GM21786 (cell line): ENCODE data around the gene SPATC1L.

Source experiments
- ATAC-seq: cut with Tn5 transposase; IDR thresholded peaks from one replicate; pipeline ENCODE4 v1.9.1; 2021; ENCODE audit not compliant: unreplicated experiment

The SPATC1L gene

DNA sequence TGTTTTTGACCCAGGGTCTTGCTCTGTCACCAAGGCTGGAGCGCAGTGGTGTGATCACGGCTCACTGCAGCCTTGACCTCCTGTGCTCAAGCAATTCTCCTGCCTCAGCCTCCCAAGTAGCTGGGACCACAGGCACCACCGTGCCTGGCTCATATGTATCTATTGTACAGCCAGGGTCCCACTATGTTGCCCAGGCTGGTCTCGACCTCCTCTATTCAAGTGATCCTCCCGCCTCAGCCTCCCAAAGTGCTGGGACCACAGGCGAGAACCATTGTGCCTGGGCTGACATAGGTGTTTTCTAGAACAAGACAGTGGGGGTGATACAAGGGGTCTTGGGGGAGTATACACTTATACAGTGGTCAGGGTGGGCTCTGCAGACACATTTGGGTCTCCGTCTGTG is 46.4 kb downstream of the SPATC1L start:
- no peak for ATAC-seq

DNA sequence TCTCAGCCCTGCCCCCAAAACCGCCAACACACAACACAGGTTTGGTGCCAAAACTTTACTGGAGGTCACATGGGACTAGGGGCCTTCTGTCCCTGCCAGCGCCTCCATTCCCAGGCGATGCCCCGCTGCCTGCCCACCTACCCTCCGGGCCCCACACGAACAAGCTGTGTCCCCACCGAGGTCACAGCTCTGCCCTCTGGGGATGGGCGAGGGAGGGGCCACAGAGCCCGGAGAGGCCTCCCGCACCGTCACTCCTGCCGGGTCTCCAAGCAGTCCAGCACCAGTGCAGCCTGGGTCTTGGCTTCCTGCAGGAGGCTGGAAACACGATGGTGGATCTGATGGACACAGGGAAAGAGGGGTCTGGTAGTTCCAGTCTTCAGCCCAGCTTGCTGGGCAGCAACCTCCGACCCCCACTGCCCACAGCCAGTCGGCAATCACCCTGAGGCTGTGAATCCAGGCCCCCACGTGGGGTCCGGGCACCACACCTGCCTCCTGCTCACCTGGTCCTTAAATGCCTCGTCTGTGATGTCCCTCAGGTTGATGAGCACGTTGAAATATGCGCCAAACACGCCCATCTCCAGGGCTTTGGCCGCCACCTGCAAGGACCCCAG is 47.4 kb downstream of the SPATC1L start:
- no peak for ATAC-seq

DNA sequence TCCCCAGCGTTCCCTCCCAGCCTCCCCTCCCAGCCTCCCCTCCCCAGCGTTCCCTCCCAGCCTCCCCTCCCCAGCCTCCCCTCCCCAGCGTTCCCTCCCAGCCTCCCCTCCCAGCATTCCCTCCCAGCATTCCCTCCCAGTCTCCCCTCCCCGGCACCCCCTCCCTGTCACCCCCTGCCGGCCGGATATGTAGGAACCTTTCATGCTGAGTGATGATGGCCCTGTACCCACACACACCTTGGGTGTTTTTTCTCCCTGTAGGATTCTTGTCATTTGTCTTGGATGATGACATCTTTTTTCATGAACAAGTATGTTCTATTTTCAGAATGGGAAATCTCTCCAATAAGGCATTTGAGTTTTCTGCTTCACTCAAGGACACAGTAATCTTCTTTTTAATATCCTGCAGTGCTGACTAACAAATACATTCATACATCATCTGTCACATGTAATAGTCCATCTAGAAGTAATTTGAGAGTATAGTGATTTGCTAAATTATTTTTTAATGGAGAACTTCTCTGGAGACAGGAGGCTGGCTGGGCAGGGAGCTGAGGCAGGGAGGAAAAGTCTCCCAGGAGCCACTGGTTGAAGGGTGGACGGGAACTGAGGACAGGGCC is 48.4 kb downstream of the SPATC1L start:
- ATAC-seq = no peak

DNA sequence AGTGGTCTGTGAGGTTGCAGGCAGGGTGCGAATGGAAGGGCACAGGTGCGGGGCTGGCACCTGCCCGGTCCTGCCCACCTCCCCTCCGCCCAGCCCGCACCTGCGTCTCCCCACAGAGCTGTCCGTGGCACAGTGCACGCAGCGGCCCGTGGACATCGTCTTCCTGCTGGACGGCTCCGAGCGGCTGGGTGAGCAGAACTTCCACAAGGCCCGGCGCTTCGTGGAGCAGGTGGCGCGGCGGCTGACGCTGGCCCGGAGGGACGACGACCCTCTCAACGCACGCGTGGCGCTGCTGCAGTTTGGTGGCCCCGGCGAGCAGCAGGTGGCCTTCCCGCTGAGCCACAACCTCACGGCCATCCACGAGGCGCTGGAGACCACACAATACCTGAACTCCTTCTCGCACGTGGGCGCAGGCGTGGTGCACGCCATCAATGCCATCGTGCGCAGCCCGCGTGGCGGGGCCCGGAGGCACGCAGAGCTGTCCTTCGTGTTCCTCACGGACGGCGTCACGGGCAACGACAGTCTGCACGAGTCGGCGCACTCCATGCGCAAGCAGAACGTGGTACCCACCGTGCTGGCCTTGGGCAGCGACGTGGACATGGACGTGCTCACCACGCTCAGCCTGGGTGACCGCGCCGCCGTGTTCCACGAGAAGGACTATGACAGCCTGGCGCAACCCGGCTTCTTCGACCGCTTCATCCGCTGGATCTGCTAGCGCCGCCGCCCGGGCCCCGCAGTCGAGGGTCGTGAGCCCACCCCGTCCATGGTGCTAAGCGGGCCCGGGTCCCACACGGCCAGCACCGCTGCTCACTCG is 52.2 kb downstream of the SPATC1L start:
- no peak for ATAC-seq

DNA sequence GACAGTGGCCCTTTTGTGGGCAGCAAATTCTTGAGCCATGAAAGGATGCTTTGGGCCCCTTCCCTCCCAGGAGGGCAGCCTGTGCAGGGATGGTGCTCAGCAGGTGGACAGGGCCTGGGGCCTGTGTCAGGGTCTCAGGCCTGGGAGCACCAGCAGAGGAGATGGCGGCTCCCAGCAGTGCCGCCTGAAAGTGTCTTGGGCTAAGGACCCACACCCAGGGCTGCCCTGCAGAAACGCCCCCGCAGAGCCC is 52.7 kb downstream of the SPATC1L start:
- no peak for ATAC-seq

DNA sequence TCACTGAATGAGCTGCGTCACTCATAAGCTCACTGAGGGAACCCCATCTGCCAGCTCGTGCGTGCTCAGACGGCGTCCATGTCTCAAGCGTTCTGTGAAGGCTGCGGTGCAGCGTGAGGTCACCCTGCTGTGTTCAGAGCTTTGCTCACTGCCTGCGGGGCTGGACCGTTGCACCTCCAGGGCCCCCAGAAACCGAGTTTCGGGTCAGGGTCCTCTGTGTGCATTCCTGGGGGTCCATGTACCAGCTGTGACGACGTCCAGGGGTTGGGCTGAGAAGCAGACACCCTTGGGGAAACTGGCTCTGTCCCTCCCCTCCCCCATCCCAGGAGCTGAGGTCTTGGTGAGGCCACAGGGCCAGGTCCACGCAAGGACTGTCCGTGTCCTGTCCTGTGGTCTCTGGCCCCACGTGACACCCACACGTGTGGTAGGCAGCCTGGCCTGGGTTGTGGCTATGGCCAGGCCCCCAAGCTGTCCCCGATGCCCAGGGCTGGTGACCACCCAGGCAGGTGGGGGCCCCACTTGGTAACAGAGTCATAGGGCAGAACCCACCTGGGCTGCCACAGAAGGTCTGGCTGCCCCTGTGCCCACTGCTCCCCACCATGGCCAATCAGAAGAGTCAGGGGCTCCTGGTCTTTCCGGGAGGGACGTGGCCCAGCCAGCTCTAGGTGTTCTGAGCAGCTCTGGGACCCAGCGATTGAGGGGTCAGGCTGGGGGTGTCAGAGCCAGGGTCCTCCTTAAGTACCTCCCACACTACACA is 53.2 kb downstream of the SPATC1L start:
- no peak for ATAC-seq

DNA sequence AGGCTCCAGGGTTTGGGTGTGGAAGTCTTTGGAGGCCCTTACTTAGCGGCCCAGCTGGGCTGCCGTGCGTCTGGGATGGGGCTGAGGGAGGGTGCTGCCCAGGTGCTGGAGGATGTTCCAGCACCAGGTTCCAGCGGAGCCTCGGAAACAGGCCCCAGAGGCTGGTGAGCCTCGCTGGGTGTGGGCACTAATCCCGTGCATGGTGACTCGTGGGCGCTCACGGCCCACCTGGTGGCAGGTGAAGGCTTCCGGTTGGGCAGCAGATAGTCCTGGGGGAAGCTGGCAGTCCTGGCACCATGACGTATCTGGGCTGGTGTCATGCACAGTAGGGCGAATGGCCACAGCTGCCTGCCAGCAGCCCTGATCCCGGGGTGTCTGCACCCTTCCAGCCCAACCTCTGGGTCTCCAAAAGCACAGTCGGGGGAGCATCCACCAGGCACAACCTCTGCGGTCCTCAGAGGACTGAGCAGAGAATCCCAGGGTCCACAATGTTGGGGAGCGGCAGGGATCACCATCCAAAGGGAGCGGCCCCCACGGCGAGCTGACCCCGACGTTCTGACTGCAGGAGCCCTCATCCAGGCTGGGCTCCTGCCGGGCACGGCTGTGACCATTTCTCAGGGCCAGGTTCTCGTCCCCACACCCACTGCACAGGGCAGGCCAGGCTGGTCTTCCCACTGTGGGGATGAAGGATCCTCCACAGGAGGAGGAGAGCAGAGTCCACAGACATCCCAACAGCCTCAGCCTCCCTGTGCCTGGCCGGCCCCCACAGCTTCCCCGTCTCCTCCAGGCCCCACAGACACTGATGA is 54.2 kb downstream of the SPATC1L start:
- no peak for ATAC-seq

DNA sequence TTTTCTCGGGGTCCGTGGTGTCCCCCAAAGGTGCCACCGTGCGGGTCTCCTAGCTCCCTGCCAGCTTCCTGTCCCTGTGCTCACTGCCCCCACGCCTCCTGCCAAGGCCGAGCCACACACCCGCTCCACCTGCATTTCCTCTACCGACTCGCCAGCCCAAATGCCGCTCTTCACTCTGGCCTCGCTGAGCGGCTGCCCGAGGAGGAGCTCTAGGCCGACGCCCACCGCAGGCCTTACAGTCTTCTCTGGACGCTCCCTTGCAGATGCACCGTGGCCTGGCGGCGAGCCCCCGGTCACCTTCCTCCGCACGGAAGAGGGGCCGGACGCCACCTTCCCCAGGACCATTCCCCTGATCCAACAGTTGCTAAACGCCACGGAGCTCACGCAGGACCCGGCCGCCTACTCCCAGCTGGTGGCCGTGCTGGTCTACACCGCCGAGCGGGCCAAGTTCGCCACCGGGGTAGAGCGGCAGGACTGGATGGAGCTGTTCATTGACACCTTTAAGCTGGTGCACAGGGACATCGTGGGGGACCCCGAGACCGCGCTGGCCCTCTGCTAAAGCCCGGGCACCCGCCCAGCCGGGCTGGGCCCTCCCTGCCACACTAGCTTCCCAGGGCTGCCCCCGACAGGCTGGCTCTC is 55.2 kb downstream of the SPATC1L start:
- no peak for ATAC-seq

DNA sequence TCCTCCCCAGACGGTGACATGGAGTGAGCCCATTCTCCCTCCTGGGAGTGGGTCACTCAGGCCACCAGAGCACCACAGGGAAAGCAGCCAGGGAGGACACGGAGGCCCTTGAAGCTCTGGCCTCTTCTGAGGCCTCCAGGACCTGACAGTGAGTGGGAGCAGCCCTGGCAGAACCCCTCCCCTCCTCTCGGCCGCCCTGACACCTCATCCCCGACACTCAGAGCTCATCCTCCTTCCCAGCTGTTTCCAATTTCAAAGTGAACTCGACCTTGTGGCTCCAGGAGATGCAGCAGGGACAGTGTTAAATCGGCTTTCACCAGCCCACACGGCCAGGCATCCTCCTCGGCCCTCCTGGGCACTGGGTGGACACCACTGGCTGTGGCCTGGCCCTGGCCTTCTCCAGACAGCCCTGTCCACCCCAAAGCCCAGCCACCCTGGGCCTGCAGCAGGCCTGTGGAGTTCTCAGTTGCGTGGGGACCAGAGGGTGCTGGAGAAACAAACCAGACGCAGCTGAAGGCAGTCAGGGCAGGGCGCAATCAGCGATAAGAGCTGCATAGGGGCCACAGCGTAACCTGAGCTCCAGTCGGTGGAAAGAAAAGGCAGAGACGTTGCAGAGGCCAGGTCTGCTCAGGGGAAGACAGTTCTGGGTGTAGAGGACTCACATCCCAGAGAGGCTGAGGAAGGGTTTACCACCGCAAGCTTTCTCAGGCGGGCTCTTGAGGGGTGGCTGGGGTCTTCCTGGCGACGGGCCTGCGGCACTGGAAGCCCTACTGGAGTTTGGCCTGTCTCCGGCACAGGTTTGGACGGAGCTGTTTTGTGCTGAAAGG is 55.9 kb downstream of the SPATC1L start:
- no peak for ATAC-seq

DNA sequence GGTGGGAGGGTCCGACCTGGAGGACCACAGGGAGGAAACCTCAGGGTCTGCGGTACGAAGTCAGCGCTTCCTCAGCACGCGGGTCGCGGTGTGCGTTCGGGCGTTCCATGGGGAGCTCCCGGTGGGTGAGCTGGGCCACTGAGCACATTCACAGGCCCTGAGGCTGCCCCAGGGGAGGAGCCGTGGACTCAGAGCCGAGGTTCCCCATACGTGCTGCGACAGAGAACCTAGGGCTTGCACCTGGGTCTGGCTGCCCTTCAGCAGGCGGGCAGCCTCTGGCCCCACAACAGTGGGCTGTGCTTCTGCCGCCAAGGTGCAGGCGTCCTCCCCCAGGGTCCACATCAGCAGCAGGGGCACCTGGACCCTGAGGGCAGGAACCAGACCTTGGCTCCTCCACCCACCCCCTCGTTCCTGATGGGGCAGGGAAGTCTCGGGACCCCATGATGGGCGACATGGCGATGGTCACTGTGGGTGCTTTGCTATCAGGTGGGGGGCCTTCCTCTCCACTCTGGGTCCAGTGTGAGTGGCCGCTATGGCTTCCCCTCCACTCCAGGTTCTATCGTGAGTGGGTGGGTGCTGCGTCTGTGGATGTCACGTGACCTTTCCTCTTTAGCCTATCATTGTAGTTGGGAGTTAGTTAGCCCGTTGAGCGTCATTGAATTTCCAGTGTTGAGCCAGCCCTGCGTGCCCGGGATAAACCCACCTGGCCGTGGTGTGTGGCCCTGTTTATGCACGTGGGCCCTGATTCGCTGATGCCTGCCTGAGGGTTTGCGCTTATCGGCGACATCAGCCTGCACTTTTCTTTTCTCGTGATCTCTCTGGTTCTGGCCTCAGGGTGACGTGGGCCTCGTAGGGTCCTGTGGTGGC is 56.8 kb downstream of the SPATC1L start:
- ATAC-seq = no peak

DNA sequence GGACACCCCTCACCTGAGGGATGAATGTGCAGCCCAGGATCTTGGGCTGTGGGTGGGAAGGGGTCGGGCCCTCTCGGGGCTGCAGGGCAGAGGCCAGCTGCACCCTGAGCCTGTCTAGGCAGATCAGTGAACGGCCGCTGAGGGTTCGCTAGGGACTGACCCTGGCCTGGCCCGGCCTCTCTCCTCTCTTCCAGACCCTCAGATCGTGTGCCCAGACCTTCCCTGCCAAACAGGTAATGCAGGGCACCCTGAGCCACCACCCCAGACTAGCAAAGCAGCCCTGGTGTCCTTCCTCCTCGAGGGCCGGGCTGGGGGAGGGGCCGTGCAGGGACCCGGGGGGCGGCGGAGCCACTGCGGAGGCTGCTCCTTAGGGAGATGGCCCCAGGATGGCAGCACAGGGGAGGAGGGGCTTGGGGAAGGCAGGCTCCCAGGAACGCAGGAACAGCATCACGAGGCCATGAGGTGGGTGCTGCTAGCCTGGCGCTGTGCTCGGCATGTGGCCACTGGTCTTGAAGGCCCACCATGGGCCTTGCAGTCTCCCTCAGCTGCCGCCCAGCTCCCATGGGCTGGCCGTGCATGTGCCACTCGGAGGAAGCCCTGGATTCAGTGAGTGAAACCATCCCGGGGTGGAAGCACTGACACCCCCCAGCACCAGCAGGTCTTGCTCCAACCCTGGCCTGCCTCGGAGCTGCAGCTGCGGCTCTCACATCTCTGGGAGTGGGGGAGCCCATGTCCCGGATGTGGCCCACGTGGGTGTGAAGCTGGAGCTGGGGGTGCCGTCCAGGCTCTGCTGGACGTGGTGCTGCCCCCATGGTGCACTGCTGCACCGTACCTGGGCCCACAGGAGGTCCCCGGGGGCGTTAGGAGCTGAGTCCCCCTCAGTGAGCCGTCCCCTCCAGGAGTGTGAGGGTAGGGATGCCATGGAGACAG is 57.7 kb downstream of the SPATC1L start:
- ATAC-seq = no peak

DNA sequence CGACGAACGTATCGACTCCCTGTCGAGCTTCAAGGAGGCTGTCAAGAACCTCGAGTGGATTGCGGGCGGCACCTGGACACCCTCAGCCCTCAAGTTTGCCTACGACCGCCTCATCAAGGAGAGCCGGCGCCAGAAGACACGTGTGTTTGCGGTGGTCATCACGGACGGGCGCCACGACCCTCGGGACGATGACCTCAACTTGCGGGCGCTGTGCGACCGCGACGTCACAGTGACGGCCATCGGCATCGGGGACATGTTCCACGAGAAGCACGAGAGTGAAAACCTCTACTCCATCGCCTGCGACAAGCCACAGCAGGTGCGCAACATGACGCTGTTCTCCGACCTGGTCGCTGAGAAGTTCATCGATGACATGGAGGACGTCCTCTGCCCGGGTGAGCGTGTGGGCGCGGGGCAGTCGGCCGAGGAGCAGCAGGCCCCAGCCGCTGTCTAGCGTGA is 58.4 kb downstream of the SPATC1L start:
- ATAC-seq = no peak

DNA sequence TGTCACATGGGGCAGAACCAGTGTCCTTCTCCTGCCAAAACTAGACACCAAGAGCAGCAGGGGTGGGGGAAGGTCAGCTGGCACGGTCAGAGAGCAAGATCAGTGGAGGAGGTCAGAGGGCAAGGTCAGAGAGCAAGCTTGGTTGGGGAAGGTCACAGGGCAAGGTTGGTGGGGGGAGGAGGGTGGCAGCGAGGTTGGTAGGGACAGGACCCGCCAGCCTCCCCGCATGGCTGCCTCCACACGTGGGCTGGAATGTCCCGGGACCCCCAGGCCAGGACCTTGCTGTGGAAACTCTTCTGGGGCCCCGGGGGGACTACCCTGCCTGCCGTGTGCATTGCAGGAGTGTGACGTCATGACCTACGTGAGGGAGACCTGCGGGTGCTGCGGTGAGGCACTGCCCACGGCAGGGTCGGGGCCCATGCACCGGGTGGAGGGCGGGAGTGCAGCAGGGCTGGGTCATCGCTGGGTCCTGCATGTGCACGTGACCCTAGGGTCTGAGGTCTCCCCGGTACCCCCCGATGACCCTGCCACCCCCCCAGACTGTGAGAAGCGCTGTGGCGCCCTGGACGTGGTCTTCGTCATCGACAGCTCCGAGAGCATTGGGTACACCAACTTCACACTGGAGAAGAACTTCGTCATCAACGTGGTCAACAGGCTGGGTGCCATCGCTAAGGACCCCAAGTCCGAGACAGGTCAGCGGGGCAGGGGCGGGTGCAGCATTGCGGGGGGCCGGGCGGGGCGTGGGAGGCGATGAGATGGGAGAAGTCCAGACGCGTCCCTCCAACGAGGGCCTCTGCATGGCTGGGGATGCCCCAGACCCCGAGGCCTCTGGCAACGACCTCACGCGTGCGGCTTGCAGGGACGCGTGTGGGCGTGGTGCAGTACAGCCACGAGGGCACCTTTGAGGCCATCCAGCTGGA is 59.1 kb downstream of the SPATC1L start:
- no peak for ATAC-seq

DNA sequence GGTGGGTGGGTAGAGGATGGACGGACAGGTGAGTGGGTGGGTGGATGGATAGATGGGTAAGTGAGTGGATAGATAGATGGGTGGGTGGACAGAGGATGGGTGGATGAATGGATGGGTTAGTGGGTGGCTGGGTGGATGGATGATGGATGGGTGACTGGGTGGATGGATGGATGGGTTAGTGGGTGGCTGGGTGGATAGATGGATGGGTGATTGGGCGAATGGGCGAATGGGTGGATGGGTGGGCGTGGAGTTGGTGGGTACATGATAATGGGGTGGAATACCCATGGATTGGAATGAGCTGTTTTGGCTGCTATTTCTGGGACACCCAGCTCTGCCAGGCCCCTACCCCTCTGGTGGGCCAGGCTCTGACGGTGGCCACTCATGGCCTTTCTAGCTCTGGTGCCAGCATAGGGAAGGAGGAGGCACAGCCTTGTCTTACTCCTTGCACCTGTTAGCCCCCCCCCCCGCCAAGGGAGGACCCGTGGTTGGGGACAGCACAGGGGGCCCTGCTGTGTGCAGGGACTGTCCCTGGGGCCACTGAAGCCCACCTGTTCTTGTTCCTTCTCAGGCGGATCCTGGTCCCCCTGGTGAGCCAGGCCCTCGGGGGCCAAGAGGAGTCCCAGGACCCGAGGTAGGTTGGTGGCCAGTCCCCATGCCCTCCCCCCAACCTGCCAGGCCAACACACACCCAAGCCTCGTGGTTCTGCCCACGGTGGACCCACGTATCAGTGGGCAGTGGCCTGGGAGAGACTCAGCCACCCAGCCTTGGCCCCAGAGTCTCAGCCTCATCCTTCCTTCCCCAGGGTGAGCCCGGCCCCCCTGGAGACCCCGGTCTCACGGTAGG is 60.0 kb downstream of the SPATC1L start:
- no peak for ATAC-seq
